ENCODE measurements around the gene SPTBN1.

Gene SPTBN1

DNA sequence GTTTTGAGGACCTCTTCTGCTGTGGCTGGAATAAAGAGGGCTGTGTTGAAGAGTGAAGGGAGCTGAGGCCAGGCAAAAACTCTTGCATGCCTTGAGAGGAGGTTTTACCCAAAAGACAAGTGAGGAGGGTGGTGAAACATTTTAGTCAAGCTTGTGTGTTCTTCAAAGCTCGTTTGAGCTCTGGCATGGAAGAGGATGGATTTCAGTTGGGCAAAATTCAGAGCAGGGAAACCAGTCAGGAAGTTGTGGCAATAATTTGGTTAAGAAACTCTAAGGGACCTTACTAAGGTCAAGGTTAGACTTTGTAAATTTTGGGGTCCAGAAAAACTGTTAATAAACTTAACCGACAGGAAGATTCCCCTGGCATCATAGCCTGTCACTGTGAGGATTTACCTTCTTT lies 34.7 kb downstream of the SPTBN1 start:
- DNase-seq (ENCODE audit: low spot score): no peak
- in situ Hi-C loops (cut with MboI; ENCODE audit: low pct_unique_long_range_greater_than_20kb, low sequenced_read_pairs, unreplicated experiment): no loop called here
- TF ChIP-seq, protein P1, sequence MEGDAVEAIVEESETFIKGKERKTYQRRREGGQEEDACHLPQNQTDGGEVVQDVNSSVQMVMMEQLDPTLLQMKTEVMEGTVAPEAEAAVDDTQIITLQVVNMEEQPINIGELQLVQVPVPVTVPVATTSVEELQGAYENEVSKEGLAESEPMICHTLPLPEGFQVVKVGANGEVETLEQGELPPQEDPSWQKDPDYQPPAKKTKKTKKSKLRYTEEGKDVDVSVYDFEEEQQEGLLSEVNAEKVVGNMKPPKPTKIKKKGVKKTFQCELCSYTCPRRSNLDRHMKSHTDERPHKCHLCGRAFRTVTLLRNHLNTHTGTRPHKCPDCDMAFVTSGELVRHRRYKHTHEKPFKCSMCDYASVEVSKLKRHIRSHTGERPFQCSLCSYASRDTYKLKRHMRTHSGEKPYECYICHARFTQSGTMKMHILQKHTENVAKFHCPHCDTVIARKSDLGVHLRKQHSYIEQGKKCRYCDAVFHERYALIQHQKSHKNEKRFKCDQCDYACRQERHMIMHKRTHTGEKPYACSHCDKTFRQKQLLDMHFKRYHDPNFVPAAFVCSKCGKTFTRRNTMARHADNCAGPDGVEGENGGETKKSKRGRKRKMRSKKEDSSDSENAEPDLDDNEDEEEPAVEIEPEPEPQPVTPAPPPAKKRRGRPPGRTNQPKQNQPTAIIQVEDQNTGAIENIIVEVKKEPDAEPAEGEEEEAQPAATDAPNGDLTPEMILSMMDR (IDR thresholded peaks at IDR 0.05; ENCODE audit: extremely low read depth, insufficient read depth, missing control alignments): no peak

DNA sequence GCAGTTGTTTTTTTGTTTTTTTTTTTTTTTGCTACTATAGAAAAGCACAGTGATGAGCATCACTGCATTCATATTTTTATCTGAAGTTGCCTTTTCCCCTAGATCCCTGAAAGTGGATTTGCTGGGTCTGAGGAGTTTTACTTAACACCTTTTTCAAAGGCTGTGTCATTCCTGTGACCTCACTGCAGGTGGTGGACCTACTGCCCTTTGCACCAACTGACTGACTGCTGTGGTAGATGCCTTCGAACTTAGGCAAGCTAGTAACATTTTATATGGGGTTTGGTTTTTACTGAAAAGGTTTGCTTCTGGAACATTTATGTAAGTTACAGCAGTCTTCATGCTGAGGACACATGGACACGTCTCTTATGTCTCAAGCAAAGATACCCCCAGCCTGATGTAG lies 36.2 kb downstream of the SPTBN1 start:
- DNase-seq (ENCODE audit: low spot score): no peak
- TF ChIP-seq, protein P1 (IDR thresholded peaks at IDR 0.05; ENCODE audit: extremely low read depth, insufficient read depth, missing control alignments): no peak
- in situ Hi-C loops (cut with MboI; ENCODE audit: low pct_unique_long_range_greater_than_20kb, low sequenced_read_pairs, unreplicated experiment): no loop called here

GRCh38 chr2:54494087-54494486 lies 38.0 kb downstream of the SPTBN1 start:
- DNase-seq (ENCODE audit: low spot score): no peak

DNA sequence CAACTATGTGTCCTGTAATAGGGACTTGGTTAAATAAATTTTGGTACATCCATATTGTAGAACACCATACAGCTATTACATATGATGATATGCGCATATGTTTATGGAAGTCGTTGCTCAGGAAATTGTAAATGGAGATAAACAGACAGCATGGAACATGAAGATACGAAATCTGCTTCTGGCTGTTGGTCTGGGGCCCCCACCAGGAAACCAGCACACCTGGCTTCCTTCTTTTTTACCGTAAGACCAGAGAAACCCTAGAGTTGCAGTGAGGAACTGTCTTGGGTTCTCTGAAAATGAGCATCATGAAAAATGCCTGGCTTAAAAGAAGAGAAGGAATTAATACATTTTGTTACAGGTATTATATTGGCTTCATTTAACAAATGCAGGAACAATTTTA lies 40.8 kb downstream of the SPTBN1 start:
- TF ChIP-seq, protein P1 (IDR thresholded peaks at IDR 0.05; ENCODE audit: extremely low read depth, insufficient read depth, missing control alignments): no peak
- in situ Hi-C loops (cut with MboI; ENCODE audit: low pct_unique_long_range_greater_than_20kb, low sequenced_read_pairs, unreplicated experiment): no loop called here
- DNase-seq (ENCODE audit: low spot score): no peak

More at GRCh38 chr2:54494087-54494486, 38.0 kb downstream of the SPTBN1 start:
- in situ Hi-C loops (cut with MboI; ENCODE audit: low pct_unique_long_range_greater_than_20kb, low sequenced_read_pairs, unreplicated experiment): no loop called here
- TF ChIP-seq, protein P1 (IDR thresholded peaks at IDR 0.05; ENCODE audit: extremely low read depth, insufficient read depth, missing control alignments): no peak

DNA sequence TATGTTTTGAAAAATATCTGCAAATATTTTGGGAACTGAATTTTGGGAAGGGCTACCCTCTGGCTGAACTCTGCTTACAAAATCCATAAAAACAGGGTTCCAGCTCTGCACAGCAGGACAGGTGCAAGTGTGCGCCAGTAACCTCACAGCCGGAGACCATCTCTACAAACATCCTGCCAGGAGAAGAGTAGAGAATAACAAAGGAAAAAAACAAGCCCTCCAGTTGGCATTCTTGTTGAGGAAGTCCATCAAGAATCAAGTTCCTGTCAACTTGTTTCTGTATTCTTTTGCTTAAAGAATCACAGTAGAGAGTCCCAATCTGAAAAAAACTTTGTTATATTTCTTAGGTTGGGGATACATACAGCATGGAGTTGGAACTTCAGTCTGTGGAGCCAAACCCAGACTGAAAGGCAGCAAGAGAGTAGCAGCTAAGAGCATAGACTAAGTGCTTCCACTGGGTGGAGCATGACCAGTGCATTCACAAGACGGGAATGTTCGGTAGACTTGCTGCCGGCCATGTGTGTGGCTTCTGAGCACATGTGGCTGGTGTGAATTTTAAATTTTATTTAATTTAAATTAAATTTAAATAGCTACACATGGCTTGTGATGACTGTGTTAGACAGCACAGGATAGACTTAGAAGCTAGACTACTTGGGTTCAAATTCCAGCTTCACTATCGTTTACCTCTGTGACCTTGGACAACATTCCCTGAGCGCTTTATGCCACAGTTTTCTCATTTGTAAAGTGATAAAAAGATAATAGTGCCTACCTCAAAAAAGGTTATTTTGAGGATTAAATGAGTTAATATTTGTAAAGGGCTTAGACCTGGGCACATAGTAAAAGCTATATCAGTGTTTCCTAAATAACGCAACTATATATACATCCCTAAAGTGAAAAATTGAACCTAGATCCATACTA lies 41.9 kb downstream of the SPTBN1 start:
- in situ Hi-C loops (cut with MboI; ENCODE audit: low pct_unique_long_range_greater_than_20kb, low sequenced_read_pairs, unreplicated experiment): no loop called here
- no peak for DNase-seq (ENCODE audit: low spot score)
- TF ChIP-seq, protein P1 (IDR thresholded peaks at IDR 0.05; ENCODE audit: extremely low read depth, insufficient read depth, missing control alignments): peak; percentile 20

DNA sequence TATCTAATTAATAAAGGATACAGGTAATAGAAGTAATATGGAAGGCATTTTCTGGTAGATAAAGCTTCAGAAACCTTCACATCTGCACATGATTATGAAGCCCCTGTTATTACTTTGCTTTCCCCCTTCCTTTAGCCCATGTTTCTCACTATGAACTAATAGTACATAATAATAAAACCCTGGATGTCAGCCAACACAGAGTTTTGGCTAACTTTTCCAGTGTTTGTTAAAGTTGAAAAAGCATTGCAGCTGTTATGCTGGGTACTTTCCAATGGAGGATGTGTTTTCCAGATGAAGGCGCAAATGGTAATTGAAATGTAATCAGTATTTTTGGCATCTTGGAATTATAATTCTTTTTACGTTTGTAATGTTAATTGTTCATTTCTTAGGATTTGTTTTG lies 43.5 kb downstream of the SPTBN1 start:
- TF ChIP-seq, protein P1 (IDR thresholded peaks at IDR 0.05; ENCODE audit: extremely low read depth, insufficient read depth, missing control alignments): no peak
- no peak for DNase-seq (ENCODE audit: low spot score)
- in situ Hi-C loops (cut with MboI; ENCODE audit: low pct_unique_long_range_greater_than_20kb, low sequenced_read_pairs, unreplicated experiment): loop anchor here (25.0 kb wide), 1 partner anchor 338 kb away; no protein-coding TSS in a partner anchor

Data from GM13977 (cell line).